Liver (tissue), 9 donors: ENCODE measurements around the gene TSPAN5. TPM values are rescaled to one million over a fixed set of nuclear protein-coding genes. Genes with fewer than 3 reads are reported as not detected.
A peak's percentile ranks its signal among the peaks of the same experiment; 100 is the strongest.

Experiments used
- DNase-seq: peaks from one replicate; pipeline ENCODE4 v3.0.0-alpha.2; 2017; ENCODE audit warnings: low spot score
- H3K27ac ChIP-seq, 2 donors: one replicate each; pipeline ENCODE4 v1.7.0; 2013; ENCODE audit warnings: inconsistent platforms in 2 of 2, low read length in 2 of 2, control low read depth in 1 of 2, low read depth in 1 of 2, mild to moderate bottlenecking in 1 of 2
- H3K27me3 ChIP-seq, 4 donors: one replicate each; pipeline versions ENCODE4 v1.6.1 to v1.7.0; 2013; ENCODE audit warnings: low read length in 3 of 4, inconsistent platforms in 1 of 4, mild to moderate bottlenecking in 1 of 4, moderate library complexity in 1 of 4; ENCODE audit not compliant: control insufficient read depth in 4 of 4, insufficient read depth in 4 of 4
- H3K36me3 ChIP-seq, 4 donors: one replicate each; pipeline versions ENCODE4 v1.6.1 to v1.7.0; 2013; ENCODE audit warnings: low read length in 3 of 4, mild to moderate bottlenecking in 3 of 4, low read depth in 1 of 4, moderate library complexity in 1 of 4; ENCODE audit not compliant: control insufficient read depth in 4 of 4, insufficient read depth in 3 of 4
- H3K4me1 ChIP-seq, 4 donors: one replicate each; pipeline versions ENCODE4 v1.6.1 to v1.7.0; 2013; ENCODE audit warnings: low read length in 3 of 4, mild to moderate bottlenecking in 3 of 4, moderate library complexity in 1 of 4; ENCODE audit not compliant: control insufficient read depth in 4 of 4, insufficient read depth in 4 of 4
- H3K4me3 ChIP-seq, 3 donors: one replicate each; pipeline versions ENCODE4 v1.6.1 to v1.7.0; 2013; ENCODE audit warnings: low read length in 3 of 3, control low read depth in 1 of 3, low read depth in 1 of 3, mild to moderate bottlenecking in 1 of 3
- H3K9ac ChIP-seq, 2 donors: one replicate each; pipeline ENCODE4 v1.7.0; 2013; ENCODE audit warnings: low read length in 2 of 2, mild to moderate bottlenecking in 2 of 2, moderate library complexity in 2 of 2, control low read depth in 1 of 2, low read depth in 1 of 2
- H3K9me3 ChIP-seq, 4 donors: one replicate each; pipeline versions ENCODE4 v1.6.1 to v1.7.0; 2013; ENCODE audit warnings: low read length in 3 of 4; ENCODE audit not compliant: control insufficient read depth in 4 of 4
- CTCF ChIP-seq: fragments of 150-350 bp; IDR thresholded peaks from 2 replicates; pipeline ENCODE4 v1.5.1; 2017; ENCODE audit warnings: improper control_type of control experiment, low read depth, low read length; ENCODE audit not compliant: missing input control
- EGR1 ChIP-seq, 2 donors: IDR thresholded peaks; 2 replicates each; pipeline ENCODE4 v1.6.1; 2016 to 2018; ENCODE audit warnings: antibody characterized with exemption in 2 of 2, low read depth in 2 of 2
- FOXA1 ChIP-seq: IDR thresholded peaks from 2 replicates; pipeline ENCODE4 v1.6.1; 2016; ENCODE audit warnings: antibody characterized with exemption
- FOXA2 ChIP-seq: IDR thresholded peaks from 2 replicates; pipeline ENCODE4 v1.6.1; 2016; ENCODE audit warnings: antibody characterized with exemption
- GABPA ChIP-seq, 2 donors: IDR thresholded peaks in 1 of 2; conservative IDR thresholded peaks in 1 of 2; 2 replicates each; pipeline ENCODE4 v1.6.1; 2016; ENCODE audit warnings: antibody characterized with exemption in 2 of 2, mild to moderate bottlenecking in 1 of 2, moderate library complexity in 1 of 2
- HNF4A ChIP-seq, 2 donors: conservative IDR thresholded peaks; 2 replicates each; pipeline ENCODE4 v1.6.1; 2016; ENCODE audit warnings: antibody characterized with exemption in 2 of 2, mild to moderate bottlenecking in 2 of 2
- HNF4G ChIP-seq: IDR thresholded peaks from 2 replicates; pipeline ENCODE4 v1.6.1; 2016; ENCODE audit warnings: antibody characterized with exemption
- JUND ChIP-seq, 2 donors: IDR thresholded peaks; 2 replicates each; pipeline ENCODE4 v1.6.1; 2016; ENCODE audit warnings: antibody characterized with exemption in 2 of 2
- MAX ChIP-seq: IDR thresholded peaks from 2 replicates; pipeline ENCODE4 v1.6.1; 2016; ENCODE audit warnings: antibody characterized with exemption
- NR2F2 ChIP-seq: IDR thresholded peaks from 2 replicates; pipeline ENCODE4 v1.6.1; 2016; ENCODE audit warnings: antibody characterized with exemption
- RAD21 ChIP-seq, 2 donors: IDR thresholded peaks; 2 replicates each; pipeline ENCODE4 v1.6.1; 2016; ENCODE audit warnings: antibody characterized with exemption in 2 of 2, mild to moderate bottlenecking in 2 of 2
- RXRA ChIP-seq, 2 donors: IDR thresholded peaks; 2 replicates each; pipeline ENCODE4 v1.6.1; 2017 to 2018; ENCODE audit warnings: antibody characterized with exemption in 2 of 2, mild to moderate bottlenecking in 1 of 2
- SP1 ChIP-seq: IDR thresholded peaks from 2 replicates; pipeline ENCODE4 v1.6.1; 2018; ENCODE audit warnings: antibody characterized with exemption, mild to moderate bottlenecking
- TAF1 ChIP-seq: conservative IDR thresholded peaks from 2 replicates; pipeline ENCODE4 v1.6.1; 2016; ENCODE audit warnings: antibody characterized with exemption, mild to moderate bottlenecking
- YY1 ChIP-seq: IDR thresholded peaks from 2 replicates; pipeline ENCODE4 v1.6.1; 2016; ENCODE audit warnings: antibody characterized with exemption, mild to moderate bottlenecking
- ZBTB33 ChIP-seq: IDR thresholded peaks from 2 replicates; pipeline ENCODE4 v1.6.1; 2016; ENCODE audit warnings: antibody characterized with exemption
- WGBS: extraction: QIAGEN DNeasy Blood & Tissue Kit; methylation state at CpG from one replicate; pipeline ENCODE4 v1.1.7; 2013; 5-methylcytosine and 5-hydroxymethylcytosine counted together
- polyA plus RNA-seq, 2 donors: library from polyadenylated mRNA; stranded (reverse) in 1 of 2; unstranded in 1 of 2; fragments of 200-250 nt in 1 of 2; fragments of >200 nt in 1 of 2; fragmentation: Nextera tagmentation in 1 of 2; extraction: Ambion mirVana in 1 of 2; gene quantifications; one replicate each; pipeline versions ENCODE4 v1.2.1 to v1.2.3, GENCODE V29; 2013 to 2015
- total RNA-seq, 2 donors: library from RNA; depleted of rRNA; stranded (reverse); fragments of >200 nt; gene quantifications; one replicate each; pipeline ENCODE4 v1.2.3, GENCODE V29; 2014
- donor health status: healthy.
- donor health status: healthy.
- donor health status: healthy.
- donor health status: healthy.
- donor health status: healthy.

TSPAN5 gene
- total and polyA plus RNA-seq, 4 donors = 0.36 to 54.0 (median 0.63) TPM

GRCh38 chr4:98672583-98673287, 14.3 kb upstream of the TSPAN5 start (continued):
- no peak for TF ChIP-seq CTCF

GRCh38 chr4:98671131-98671530, 12.7 kb upstream of the TSPAN5 start:
- Histone ChIP-seq H3K36me3 (no peaks in the 10 kb centered on the region), H3K27me3 (no peaks in the 10 kb centered on the region), H3K27ac (no peak overlapping the region), H3K4me1 (peaks cover 0 to 6% (median 1%) of the 10 kb centered on the region in 4 donors), H3K4me3 (no peak overlapping the region), H3K9me3 (no peaks in the 10 kb centered on the region), H3K9ac (no peak overlapping the region)
- no peak for DNase-seq
- TF ChIP-seq TAF1 (no peak), HNF4A (conservative IDR thresholded peaks at IDR 0.05) (no peak), GABPA (IDR thresholded peaks at IDR 0.05 in 1 of 2, conservative IDR thresholded peaks at IDR 0.05 in 1 of 2) (no peak), HNF4G (no peak), NR2F2 (no peak), SP1 (no peak), RAD21 (IDR thresholded peaks at IDR 0.05) (no peak), YY1 (no peak), RXRA (IDR thresholded peaks at IDR 0.05) (no peak)

GRCh38 chr4:98670186-98670585, 11.8 kb upstream of the TSPAN5 start:
- H3K4me1 ChIP-seq = peaks cover 0 to 6% (median 1%) of the 10 kb centered on the region in 4 donors
- 97% methylated on average over 5 of the region's 5 CpGs for WGBS
- peak; percentile 23 for DNase-seq
- H3K36me3 ChIP-seq = no peaks in the 10 kb centered on the region
- H3K9ac ChIP-seq = no peak overlapping the region
- TF ChIP-seq HNF4A (conservative IDR thresholded peaks at IDR 0.05) (no peak), FOXA1 (no peak), MAX (no peak), RXRA (IDR thresholded peaks at IDR 0.05) (no peak)
- H3K9me3 ChIP-seq = no peaks in the 10 kb centered on the region
- H3K27ac ChIP-seq = no peak overlapping the region
- H3K4me3 ChIP-seq = no peak overlapping the region
- H3K27me3 ChIP-seq = no peaks in the 10 kb centered on the region

- 89% methylated on average over 4 of the region's 4 CpGs for WGBS
- Histone ChIP-seq H3K4me3 (no peak overlapping the region), H3K27ac (no peak overlapping the region)
- TF ChIP-seq EGR1 (IDR thresholded peaks at IDR 0.05; ENCODE audit: low read depth in 2 of 2) (no peak), NR2F2 (no peak), GABPA (IDR thresholded peaks at IDR 0.05 in 1 of 2, conservative IDR thresholded peaks at IDR 0.05 in 1 of 2) (no peak), SP1 (no peak), HNF4A (conservative IDR thresholded peaks at IDR 0.05) (no peak), FOXA2 (no peak), RXRA (IDR thresholded peaks at IDR 0.05) (no peak), JUND (IDR thresholded peaks at IDR 0.05) (no peak), ZBTB33 (no peak), FOXA1 (no peak), YY1 (no peak), CTCF (no peak)
Measured at GRCh38 chr4:98669577-98669976, 11.2 kb upstream of the TSPAN5 start.

More at GRCh38 chr4:98669577-98669976, 11.2 kb upstream of the TSPAN5 start:
- DNase-seq = no peak
- Histone ChIP-seq H3K36me3 (no peaks in the 10 kb centered on the region), H3K9ac (no peak overlapping the region), H3K4me1 (peaks cover 0 to 4% (median 1%) of the 10 kb centered on the region in 4 donors), H3K9me3 (no peaks in the 10 kb centered on the region), H3K27me3 (no peaks in the 10 kb centered on the region)
